Measurements from ENCODE around the gene CHI3L1.

Gene CHI3L1

GRCh38 chr1:203181586-203182386 lies 4.7 kb downstream of the CHI3L1 start:
- in situ Hi-C loops (cut with MboI; ENCODE audit: low sequenced_read_pairs): no loop called here

- in situ Hi-C loops (cut with MboI; ENCODE audit: low sequenced_read_pairs): no loop called here
These were observed 5.7 kb downstream of the CHI3L1 start for GRCh38 chr1:203180611-203181330.

- in situ Hi-C loops (cut with MboI; ENCODE audit: low sequenced_read_pairs): no loop called here
These were observed 6.9 kb downstream of the CHI3L1 start for GRCh38 chr1:203179667-203180005.

- in situ Hi-C loops (cut with MboI; ENCODE audit: low sequenced_read_pairs): no loop called here
These were observed 7.5 kb downstream of the CHI3L1 start for GRCh38 chr1:203178821-203179666.

- in situ Hi-C loops (cut with MboI; ENCODE audit: low sequenced_read_pairs): no loop called here
These were observed 8.4 kb downstream of the CHI3L1 start for GRCh38 chr1:203178083-203178482.

GRCh38 chr1:203177470-203178039 lies 8.9 kb downstream of the CHI3L1 start:
- in situ Hi-C loops (cut with MboI; ENCODE audit: low sequenced_read_pairs): no loop called here

GRCh38 chr1:203177036-203177405 lies 9.5 kb downstream of the CHI3L1 start:
- in situ Hi-C loops (cut with MboI; ENCODE audit: low sequenced_read_pairs): no loop called here

- in situ Hi-C loops (cut with MboI; ENCODE audit: low sequenced_read_pairs): no loop called here
These were observed 10.1 kb downstream of the CHI3L1 start for GRCh38 chr1:203176273-203177035.

- in situ Hi-C loops (cut with MboI; ENCODE audit: low sequenced_read_pairs): no loop called here
These were observed 10.7 kb downstream of the CHI3L1 start for GRCh38 chr1:203175827-203176241.

- in situ Hi-C loops (cut with MboI; ENCODE audit: low sequenced_read_pairs): no loop called here
These were observed 11.2 kb downstream of the CHI3L1 start, which contains the start of gene MYBPH for GRCh38 chr1:203175237-203175826. MYBPH (minus strand) TSS chr1:203175826; CDS start chr1:203175755, 71 bp downstream.

- in situ Hi-C loops (cut with MboI; ENCODE audit: low sequenced_read_pairs): no loop called here
These were observed 12.0 kb downstream of the CHI3L1 start for GRCh38 chr1:203174324-203174985.

GRCh38 chr1:203173566-203173965 lies 12.9 kb downstream of the CHI3L1 start:
- in situ Hi-C loops (cut with MboI; ENCODE audit: low sequenced_read_pairs): no loop called here

GRCh38 chr1:203173011-203173555 lies 13.4 kb downstream of the CHI3L1 start:
- in situ Hi-C loops (cut with MboI; ENCODE audit: low sequenced_read_pairs): no loop called here

- in situ Hi-C loops (cut with MboI; ENCODE audit: low sequenced_read_pairs): no loop called here
These were observed 14.1 kb downstream of the CHI3L1 start for GRCh38 chr1:203172184-203173010.

GRCh38 chr1:203171341-203172183 lies 14.9 kb downstream of the CHI3L1 start:
- in situ Hi-C loops (cut with MboI; ENCODE audit: low sequenced_read_pairs): no loop called here

- in situ Hi-C loops (cut with MboI; ENCODE audit: low sequenced_read_pairs): no loop called here
These were observed 15.7 kb downstream of the CHI3L1 start for GRCh38 chr1:203170625-203171330.
